GM21786 (cell line): Measurements from ENCODE around the gene CAMP.
"Not testable (repeated sequence)": the region's sequence is repeated elsewhere in the genome, so short reads cannot be mapped to it uniquely, and the experiment has no call there.

Experiments
- ATAC-seq: cut with Tn5 transposase; IDR thresholded peaks from one replicate; pipeline ENCODE4 v1.9.1; 2021; ENCODE audit not compliant: unreplicated experiment

Gene CAMP

GRCh38 chr3:48248095-48248850 lies 25.0 kb downstream of the CAMP start:
- no peak for ATAC-seq

DNA sequence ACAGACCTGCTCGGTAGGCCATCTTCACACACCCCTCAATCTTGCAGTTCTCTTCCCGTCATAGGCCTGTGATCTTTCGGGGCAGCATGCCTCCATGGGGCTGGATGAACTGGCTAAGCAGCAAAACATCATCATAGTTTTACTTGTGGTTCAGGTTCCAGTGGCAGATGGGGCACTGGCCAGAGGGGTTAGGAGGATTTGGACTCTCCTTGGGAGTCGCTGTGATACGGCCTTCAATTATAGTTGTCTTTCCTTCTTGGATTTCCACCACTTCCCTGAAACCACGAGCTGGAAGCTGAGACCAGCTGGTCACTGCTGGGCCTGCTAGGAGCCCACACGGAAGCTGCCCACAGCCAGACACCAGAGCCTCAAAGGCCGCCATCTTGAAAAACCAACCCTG lies 33.3 kb downstream of the CAMP start:
- no peak for ATAC-seq

GRCh38 chr3:48258530-48258929 lies 35.2 kb downstream of the CAMP start:
- no peak for ATAC-seq

GRCh38 chr3:48267782-48268181 lies 44.5 kb downstream of the CAMP start:
- no peak for ATAC-seq

GRCh38 chr3:48268381-48268935 lies 45.2 kb downstream of the CAMP start:
- no peak for ATAC-seq

DNA sequence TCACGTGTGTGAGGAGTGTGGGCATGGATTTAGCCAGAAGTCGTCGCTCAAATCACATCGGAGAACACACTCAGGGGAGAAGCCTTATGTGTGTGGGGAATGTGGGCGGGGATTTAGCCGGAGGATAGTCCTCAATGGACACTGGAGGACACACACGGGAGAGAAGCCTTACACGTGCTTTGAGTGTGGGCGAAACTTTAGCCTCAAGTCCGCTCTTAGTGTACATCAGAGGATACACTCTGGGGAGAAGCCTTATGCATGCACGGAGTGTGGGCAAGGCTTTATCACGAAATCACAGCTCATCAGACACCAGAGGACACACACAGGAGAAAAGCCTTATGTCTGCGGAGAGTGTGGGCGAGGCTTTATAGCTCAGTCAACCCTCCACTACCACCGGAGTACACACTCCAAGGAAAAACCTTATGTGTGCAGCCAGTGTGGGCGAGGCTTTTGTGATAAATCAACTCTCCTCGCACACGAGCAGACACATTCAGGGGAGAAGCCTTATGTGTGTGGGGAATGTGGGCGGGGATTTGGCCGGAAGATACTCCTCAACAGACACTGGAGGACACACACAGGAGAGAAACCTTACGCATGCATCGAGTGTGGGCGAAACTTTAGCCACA lies 45.8 kb downstream of the CAMP start:
- ATAC-seq: no peak

DNA sequence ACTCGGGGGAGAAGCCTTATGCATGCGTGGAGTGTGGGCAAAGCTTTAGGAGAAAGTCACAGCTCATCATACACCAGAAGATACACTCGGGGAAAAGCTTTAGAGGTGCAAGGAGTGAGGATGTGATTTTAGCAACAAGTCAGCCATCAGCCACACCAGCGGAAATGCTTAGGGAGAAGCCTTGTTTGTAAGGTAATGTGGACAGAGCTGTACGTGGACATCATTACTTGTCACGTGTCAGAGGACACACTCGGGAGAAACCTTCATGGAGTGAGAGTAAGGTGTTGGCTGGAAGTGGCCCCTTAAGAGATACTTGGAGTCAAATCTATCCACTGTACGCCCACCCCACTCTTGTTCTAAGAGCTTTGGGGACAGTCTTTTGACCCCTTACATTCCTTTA lies 46.3 kb downstream of the CAMP start:
- no peak for ATAC-seq

- no peak for ATAC-seq
Observed at GRCh38 chr3:48270306-48270705, 47.0 kb downstream of the CAMP start.

DNA sequence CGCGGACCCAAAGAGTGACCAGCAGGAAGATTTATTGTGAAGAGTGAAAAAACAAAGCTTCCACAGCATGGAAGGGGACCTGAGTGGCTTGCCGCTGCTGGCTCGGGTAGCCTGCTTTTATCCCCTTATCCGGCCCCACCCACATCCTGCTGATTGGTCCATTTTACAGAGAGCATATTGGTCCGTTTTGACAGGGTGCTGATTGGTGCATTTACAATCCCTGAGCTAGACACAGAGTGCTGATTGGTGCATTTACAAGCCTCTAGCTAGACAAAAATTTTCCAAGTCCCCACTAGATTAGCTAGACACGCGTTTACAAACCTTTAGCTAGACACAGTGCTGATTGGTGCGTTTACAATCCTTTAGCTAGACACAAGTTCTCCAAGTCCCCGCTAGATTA lies 47.9 kb downstream of the CAMP start:
- ATAC-seq: not testable (repeated sequence)

DNA sequence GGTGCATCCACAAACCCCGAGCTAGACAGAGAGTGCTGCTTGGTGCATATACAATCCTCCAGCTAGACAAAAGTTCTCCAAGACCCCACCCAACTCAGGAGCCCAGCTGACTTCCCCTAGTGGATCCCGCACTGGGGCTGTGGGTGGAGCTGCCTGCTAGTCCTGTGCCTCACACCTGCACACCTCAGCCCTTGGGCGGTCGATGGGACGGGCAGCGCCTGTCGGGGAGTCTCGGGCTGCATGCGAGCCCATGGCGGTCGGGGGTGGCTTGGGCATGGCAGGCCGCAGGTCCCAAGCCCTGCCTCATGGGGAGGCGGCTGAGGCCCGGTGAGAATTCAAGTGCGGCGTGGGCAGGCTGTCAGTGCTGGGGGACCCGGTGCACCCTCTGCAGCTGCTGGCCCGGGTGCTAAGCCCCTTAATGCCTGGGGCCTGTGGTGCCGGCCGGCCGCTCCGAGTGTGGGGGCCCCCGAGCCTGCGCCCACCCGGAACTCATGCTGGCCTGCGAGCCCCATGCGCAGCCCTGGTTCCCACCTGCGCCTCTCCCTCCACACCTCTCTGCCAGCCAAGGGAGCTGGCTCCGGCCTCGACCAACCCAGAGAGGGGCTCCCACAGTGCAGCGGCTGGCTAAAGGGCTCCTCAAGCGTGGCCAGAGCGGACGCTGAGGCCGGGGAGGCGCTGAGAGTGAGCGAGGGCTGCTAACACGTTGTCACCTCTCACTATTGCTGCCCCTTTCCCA lies 48.6 kb downstream of the CAMP start:
- no peak for ATAC-seq

DNA sequence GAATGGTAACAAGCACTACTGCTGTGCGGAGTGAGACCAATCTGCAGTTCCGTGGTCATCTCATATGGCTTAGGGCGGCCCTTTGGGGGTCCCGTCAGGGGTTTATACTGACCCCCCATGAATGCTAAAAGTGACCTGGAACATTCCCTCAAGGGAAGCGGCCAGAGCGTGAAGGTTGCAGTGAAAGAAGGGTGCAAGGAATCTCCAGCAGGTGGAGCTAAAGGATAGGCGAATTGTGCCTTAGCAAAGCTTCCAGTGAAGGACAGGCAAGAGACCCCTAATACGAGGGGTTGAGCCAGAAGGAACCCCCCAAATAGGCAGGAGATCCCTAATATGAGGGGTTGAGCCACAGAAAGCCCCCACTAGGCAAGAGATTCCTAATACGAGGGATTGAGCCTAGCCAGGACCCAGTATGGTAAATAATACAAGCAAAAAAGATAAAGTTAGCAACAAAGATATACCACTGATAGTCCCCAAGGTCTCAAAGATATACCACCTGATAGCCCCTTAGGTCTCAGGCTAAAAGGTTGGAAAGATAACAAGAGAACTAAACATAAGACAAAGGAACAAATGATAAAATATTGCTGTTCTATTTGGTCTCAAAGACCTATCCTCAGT lies 50.4 kb downstream of the CAMP start:
- ATAC-seq: no peak

- ATAC-seq: no peak
Observed at GRCh38 chr3:48274452-48274851, 51.2 kb downstream of the CAMP start.
